ENCODE measurements around the gene RIC8A.
A peak's percentile ranks its signal among the peaks of the same experiment; 100 is the strongest.
"Not testable (repeated sequence)": the region's sequence is repeated elsewhere in the genome, so short reads cannot be mapped to it uniquely, and the experiment has no call there.

Gene RIC8A

DNA sequence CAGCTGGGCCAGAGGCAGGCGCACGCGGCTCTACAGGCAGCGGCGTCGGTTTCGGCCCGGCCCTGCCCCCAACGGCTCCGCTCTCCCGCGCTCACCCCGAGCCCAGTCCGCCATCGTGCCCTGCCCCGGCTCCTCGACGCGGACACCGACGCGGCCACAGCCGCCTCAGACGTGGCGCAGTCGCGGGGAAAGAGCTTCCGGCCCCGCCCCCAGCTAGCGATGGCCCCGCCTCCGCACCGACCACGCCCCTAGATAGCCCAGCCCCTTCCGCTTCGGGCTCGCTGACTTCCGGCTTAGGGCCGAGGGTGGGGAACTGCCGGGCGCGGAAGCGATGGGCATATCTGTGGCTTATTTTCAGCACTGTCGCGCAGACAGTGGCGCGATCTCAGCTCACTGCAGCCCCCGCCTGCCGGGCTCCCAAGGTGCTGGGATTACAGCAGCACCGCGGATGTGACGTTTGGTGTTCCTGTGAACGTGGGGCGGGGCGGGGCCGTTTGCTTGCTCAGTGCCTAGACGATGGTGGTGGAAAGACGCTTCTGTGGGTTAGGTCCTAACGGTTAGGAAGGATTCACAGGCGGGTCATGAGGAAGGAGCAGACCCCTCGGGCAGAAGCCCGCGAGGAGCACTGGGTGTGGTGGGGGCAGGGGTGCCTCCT is at the start of gene RIC8A, which contains the start of gene BET1L:
Gene RIC8A (plus strand): TSS at position 501 of the 655 bp plus-strand sequence. CDS start 1,147 bp downstream, outside the sequence.
Gene BET1L (minus strand): TSS at position 192 of the 655 bp plus-strand sequence. CDS start 78 bp downstream, at position 114.
- peak; percentile 88 for DNase-seq

DNA sequence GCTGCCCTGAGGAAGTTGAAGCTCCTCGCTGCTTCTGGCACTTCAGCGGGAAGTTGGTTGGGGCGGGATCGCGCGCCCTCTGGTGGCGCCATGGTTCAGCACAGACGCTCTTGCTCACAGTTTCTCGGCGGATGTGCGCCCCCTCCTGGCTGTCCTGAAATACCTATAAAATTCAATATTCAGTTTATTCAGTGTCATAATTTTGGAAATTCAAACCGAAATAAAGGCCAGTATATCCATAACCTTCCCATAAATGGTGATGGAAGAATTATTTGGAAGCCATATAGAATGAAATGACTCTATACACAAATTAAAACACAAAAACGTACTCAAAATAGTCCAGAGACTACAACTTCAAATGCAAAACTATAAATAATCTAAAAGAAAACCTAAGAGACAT is 27.3 kb upstream of the RIC8A start:
- DNase-seq, result not testable (repeated sequence)

DNA sequence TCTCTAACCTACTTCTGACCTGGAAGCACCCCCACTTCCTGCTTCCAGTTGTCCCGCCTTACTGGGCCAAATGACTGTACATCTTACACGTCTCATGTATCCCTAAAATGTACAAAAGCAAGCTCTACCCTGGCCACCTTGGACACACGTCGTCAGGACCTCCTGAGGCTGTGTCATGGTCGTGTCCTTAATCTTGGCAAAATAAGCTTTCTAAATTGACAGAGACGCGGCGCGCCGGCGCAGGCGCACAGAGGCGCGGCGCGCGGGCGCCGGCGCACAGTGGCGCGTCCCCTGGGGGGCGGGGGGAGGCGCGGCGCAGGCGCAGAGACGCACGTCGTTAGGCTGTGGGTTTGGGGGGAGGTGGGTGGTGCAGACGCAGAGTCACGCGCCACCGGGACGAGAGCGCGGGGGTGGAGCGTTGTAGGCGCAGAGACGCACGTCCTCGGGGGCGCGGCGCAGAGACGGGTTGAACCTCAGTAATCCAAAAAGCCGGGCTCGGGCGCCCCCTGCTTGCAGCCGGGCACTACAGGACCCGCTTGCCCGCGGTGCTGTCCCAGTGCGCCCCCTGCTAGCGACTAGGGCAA is 18.2 kb upstream of the RIC8A start:
- DNase-seq, result not testable (repeated sequence)

- DNase-seq, result not testable (repeated sequence)
Measured at GRCh38 chr11:189843-190311, 17.6 kb upstream of the RIC8A start.

DNA sequence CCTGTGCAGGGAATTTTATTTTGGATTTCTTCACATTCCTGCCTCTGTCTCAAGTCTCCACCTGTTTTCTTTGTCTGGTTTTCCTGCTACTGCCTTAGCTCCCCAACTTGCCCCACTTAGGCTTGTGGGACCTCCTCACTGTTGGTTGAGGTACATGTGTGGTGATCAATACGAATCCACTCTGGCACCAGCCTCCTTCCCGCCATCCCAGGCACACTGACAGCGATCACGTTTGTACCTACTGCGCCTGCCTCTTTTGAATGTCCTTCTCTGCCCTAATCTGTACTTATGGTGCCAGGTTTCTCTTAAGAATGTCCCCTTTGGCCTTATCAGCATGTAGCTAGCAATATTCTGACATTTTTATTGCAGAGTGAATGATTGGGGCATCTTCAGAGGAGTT is 17.0 kb upstream of the RIC8A start:
- DNase-seq, result not testable (repeated sequence)

DNA sequence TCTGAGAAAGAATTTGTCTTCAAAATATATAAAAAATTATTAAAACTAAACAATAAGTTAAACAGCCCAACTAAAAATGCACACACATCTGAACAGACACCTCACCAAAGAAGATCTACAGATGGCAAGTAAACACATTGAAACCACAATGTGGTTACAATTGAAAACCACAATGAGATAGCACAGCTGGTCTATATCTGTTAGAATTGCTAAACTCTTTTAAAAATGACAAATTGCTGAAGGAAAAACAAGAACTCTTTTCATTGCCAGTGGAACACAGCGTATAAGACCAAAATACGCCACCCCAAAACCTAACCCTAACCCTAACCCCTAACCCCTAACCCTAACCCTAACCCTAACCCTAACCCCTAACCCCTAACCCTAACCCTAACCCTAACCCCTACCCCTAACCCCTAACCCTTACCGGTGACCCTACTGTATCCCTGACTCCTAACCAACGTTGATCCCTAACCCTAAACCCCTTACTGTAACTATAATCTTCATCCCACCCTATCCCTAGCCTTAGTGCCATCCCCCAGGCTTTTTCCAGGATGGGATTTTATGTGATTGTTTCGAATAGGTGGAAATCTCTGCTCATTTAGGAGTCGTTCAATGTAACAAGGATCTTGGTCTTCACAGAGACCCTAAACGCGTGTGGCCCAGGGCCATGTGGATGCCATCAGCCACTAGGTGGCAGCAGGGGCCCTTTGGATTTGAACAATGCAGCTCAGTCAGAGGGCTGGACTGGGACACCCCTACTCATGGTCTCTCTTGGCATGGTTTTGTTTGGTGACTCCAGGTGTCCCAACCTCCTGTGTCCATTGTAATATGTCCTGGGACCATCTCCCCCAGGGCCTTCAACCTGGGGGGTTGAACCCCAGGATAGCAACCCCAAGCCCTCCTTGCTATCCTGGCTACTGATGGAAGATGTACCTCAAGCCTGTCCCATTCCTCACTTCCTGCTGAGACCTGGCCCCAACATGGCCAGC is 15.7 kb upstream of the RIC8A start:
- DNase-seq, result not testable (repeated sequence)

- not testable (repeated sequence) for DNase-seq
Measured at GRCh38 chr11:192674-193128, 14.8 kb upstream of the RIC8A start, which contains the start of gene SCGB1C1. Gene SCGB1C1, plus strand, starts transcription at chr11:193078. Its CDS starts 22 bp downstream, at chr11:193100.

- DNase-seq, result not testable (repeated sequence)
Measured at GRCh38 chr11:193481-193880, 14.0 kb upstream of the RIC8A start.

DNA sequence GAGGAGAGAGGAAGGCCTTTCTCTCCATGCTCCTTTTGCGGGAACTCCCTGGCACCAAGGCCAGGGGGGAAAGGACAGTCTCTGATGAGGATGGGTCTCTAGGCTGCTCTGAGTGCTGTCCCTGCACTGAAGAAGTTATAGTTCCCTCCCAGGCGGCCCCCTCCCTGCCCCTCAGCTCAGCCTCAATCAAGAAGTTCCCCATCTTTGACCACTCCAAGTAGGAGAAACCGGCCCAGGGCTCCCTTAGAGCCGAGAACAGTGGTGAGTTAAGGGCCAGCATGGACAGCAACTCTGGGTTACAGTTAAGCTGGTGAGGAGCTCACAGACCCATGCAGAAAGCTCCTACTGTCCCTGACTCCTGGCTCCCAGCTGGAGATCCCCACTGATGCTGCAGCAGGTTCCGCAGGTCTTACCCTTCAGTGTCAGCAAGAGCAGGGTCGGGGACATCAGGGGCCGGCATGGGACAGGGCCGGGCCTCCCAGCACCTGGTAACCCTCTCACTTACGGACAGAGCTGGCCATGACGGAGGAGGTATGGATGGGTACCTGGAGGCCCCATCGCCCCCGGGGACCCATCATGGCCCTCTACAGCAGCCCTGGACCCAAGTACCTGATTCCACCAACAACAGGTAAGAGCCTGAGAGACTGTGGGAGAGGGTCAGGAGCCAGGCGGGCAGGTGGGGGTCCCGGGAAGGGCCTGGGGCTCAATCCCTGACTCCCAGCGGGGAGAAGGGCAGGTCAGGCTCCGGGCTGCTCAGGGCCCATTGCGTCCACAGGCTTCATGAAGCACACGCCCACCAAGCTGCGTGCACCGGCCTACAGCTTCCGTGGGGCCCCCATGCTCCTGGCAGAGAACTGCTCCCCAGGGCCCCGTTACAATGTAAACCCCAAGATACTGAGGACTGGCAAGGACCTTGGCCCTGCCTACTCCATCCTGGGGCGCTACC is 10.4 kb upstream of the RIC8A start:
- DNase-seq, result no peak

DNA sequence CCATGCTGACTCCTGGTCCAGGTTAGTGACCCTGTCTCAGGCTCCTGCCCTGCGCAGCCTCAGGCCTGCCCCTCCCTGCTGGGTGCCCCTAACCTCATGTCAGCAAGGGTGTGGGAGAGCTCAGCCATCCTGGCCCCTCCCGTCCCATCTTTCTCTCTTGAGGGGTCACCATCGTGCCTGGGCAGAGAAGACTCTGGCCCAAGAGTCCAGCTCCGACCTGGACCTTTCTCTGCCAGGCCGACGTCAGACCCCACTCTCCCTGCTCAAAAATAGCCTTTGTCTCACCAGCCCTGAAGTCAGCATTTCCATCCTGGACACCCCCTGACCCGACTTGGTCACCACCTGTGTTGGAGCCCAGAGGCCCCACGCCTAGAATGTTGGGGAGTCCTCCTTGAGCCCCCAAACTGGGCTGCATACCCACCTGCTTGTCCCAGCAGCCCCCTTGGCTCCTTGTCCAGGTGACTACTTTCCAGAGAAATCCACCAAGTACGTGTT is 9.7 kb upstream of the RIC8A start:
- DNase-seq, result no peak

GRCh38 chr11:198236-198806 is 9.2 kb upstream of the RIC8A start:
- no peak for DNase-seq

- DNase-seq, result no peak
Measured at GRCh38 chr11:199004-199581, 8.4 kb upstream of the RIC8A start.

DNA sequence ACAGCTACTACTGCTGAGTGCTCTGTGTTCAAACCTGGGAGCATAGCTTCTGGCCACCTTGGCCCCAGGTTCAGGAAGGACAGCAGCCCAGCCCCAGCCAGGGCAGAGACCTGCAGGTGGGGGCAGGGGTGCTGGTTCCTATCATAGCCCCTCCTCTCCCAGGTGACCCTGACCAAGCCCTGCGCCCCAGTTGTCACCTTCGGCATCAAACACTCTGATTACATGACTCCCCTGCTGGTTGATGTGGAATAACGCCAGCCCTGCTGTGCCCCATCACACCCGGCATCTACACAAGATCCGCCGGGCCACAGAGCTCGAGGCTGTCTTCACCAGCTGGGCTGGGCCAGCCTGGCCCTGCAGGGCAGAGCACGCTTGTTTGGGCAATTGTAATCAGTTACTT is 7.7 kb upstream of the RIC8A start:
- DNase-seq, result no peak

- DNase-seq, result no peak
Measured at GRCh38 chr11:200224-201003, 7.1 kb upstream of the RIC8A start.

GRCh38 chr11:201966-202365 is 5.5 kb upstream of the RIC8A start:
- no peak for DNase-seq

- DNase-seq, result no peak
Measured at GRCh38 chr11:202490-202889, 5.0 kb upstream of the RIC8A start.

DNA sequence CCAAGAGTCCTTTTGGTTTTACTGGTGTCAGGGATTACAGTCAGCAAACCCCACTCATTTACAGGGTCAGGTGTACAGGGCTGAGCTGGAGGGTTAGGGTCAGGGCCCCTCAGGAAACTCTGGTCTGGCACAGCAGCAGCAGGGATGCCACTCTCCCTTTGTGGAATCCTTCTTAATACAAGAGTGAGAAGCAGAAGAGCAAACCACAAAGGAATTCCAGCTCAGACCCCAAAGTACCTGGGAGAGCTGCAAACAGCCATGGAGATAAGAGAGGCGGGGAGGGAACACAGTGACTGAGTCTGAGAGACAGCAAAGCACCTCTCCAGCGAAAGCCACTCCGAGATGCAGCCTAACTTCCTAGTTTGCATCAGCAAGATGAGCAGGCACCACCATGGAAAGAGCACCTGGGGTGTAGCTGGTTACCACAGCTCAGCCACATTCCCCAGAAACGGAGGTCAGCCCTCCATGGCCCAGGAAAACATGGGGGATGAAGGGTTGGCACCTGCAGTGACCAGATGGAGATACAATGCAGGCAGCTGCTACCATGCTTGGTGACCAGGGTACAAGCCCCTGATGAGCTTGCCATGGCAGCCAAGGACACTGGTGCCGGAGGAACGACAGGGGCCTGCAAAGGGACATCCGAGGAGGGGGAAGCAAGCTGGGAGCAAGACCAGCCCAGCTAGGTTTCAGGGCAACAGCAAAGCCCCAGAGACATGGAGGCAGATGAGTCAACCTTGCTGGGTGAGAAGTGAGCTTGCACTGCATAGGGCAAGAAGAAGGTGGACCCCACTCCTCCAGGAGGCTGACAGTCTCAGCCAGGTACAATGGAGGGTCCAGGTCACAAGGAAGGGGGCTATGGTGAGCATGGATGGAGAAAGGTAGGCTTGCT is 4.2 kb upstream of the RIC8A start:
- DNase-seq, result no peak

- no peak for DNase-seq
Measured at GRCh38 chr11:203945-204586, 3.4 kb upstream of the RIC8A start.

Measured in NCI-H1436 (cell line).